Astrocyte (in vitro differentiated cells and primary cell): ENCODE measurements around the gene VCAM1.

Experiments
- EZH2 ChIP-seq: IDR thresholded peaks from 2 replicates; pipeline ENCODE4 v1.6.1; 2012; ENCODE audit warnings: mild to moderate bottlenecking, low read length, inconsistent platforms; ENCODE audit not compliant: insufficient read depth
- TF ChIP-seq, protein P1 (sequence below): IDR thresholded peaks from 2 replicates; pipeline ENCODE4 v1.5.1; 2011; ENCODE audit warnings: low read depth, mild to moderate bottlenecking, inconsistent platforms, low read length, moderate library complexity; ENCODE audit not compliant: insufficient read depth

DNA sequence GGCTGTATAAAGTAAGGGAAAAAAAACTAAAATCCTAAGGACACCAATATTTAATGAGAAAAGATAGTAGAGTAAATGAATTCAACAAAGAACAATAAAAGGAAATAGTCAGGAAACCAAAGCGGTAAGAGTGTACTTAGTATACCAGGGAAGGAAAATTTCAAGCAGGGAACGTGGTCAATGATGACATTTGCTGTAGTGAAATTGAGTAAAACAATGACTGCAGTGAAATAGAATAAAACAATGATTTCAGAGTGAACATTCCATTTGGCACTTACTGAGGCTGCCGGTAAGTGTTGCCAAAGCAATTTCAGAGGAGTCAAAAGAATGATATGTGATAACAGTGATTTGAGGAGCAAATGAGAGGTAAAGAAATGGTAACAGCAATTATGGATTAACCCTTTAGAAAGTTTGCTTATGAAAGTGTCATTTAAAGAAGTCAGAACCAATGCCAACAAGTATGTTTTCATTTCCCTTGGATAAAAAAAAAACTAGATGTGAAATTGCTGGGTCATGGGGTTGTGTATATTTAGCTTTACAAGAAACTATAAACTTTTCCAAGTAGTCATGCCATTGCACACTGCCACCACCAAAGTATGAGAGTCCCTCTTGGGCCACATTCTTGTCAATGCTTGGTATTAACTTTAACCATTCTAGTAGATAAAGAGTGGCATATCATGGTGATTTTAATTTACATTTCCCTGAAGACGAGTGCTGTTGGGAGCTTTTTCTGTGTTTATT is 50.5 kb downstream of the VCAM1 start:
- TF ChIP-seq, protein P1, sequence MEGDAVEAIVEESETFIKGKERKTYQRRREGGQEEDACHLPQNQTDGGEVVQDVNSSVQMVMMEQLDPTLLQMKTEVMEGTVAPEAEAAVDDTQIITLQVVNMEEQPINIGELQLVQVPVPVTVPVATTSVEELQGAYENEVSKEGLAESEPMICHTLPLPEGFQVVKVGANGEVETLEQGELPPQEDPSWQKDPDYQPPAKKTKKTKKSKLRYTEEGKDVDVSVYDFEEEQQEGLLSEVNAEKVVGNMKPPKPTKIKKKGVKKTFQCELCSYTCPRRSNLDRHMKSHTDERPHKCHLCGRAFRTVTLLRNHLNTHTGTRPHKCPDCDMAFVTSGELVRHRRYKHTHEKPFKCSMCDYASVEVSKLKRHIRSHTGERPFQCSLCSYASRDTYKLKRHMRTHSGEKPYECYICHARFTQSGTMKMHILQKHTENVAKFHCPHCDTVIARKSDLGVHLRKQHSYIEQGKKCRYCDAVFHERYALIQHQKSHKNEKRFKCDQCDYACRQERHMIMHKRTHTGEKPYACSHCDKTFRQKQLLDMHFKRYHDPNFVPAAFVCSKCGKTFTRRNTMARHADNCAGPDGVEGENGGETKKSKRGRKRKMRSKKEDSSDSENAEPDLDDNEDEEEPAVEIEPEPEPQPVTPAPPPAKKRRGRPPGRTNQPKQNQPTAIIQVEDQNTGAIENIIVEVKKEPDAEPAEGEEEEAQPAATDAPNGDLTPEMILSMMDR, result no peak
- no peak for TF ChIP-seq EZH2
